ENCODE measurements around the gene MGLL. TPM values are rescaled to one million over a fixed set of nuclear protein-coding genes. Genes with fewer than 3 reads are reported as not detected.
"Not testable (repeated sequence)": the region's sequence is repeated elsewhere in the genome, so short reads cannot be mapped to it uniquely, and the experiment has no call there.

The MGLL gene
- total RNA-seq, 2 experiments from 2014 or later: 1.5 to 1.7 TPM

DNA sequence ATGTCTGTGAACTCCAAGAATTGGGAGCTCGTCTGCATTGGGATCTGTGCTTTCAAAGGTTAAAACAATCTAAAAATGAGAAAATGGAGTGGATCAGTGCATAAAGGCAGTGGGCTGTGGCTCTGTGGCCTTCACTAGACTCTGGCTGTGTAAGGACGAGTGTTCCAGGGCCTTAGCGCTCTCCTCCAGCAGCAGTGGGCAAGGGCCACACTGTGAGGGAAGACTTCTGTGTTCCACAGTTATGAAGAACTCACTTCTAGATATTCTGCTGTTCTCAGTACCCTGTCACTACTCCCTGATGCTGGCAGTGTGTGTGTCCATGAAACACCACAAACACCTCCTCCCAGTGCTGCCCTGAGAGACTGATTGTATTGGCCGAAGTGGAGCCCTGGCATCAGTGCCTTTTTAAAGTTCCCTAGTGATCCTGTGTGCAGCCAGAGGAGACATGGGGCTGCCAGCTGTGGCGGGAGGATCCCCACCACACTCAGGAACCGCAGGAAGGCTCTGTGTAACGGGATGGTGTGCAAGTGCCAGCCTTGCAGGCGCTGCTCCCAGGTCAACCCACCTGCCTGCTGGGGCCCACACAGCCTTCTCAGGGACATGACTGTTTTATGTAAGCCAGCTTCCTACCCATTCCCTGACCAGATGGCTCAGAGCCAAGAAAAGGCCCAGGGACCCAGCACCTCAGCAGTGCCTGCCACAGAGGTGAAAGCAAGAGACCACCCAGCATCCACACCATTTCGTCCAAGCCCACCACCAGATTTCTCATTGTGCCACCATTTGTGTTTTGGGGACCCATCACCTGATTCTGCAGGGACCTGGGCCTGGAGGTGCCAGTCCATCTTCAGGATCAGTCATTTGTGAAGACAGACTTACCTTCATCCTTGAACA lies 109.2 kb downstream of the MGLL start:
- Mint-ChIP-seq H3K27ac (no peak overlapping the region), H3K4me1 (no peaks in the 10 kb centered on the region), H3K9me3 (no peaks in the 10 kb centered on the region), H3K27me3 (peaks cover 2% of the 10 kb centered on the region), H3K4me3 (no peak overlapping the region), H3K36me3 (ENCODE audit: low read depth) (no peaks in the 10 kb centered on the region)
- CTCF ChIA-PET: interaction anchor here (0.8 kb wide), 1 partner anchor 16 kb away, joined by 3 read pairs; no protein-coding TSS in a partner anchor
- no peak for DNase-seq
- POLR2A ChIA-PET: no interaction called here

DNA sequence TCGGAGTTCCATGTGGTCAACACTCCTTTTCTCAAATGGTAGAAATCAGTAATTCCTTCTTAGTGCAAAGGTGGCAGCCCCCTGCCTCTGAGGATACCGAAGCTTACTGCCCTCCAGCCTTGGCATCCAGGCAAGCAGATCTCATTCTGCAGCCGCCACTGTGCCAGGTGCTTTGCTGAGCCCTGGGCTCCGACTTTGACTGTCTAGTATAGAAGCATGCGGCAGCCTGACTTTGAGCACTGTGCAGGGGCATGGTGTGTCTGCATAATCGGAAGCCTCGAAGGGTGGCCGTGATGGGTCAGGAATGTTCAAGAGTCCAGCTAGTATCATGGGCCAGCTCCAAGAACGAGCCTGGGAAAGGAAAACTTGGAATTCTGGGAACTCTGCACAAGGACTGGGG lies 109.9 kb downstream of the MGLL start:
- Mint-ChIP-seq H3K27me3 (peaks cover 2% of the 10 kb centered on the region), H3K36me3 (ENCODE audit: low read depth) (no peaks in the 10 kb centered on the region), H3K27ac (no peak overlapping the region), H3K4me3 (no peak overlapping the region), H3K9me3 (no peaks in the 10 kb centered on the region), H3K4me1 (no peaks in the 10 kb centered on the region)
- no peak for DNase-seq
- ChIA-PET CTCF (no interaction called here), POLR2A (no interaction called here)

DNA sequence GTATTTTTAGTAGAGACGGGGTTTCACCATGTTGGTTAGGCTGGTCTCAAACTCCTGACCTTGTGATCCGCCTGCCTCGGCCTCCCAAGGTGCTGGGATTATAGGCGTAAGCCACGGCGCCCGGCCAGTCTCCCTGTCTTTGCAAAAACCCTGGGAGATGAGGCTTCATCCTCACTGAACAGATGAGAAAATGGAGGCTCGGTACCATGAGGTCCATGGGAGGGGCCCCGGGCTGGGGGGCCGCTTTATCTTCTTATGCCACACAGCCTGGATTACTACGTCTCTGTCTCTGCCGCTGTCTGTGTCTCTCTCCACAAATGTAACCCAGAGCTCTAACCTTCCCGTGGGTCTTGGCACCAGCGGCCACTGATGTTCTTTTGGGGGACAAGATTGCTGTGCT lies 110.4 kb downstream of the MGLL start:
- CTCF ChIA-PET: no interaction called here
- H3K27ac Mint-ChIP-seq: no peak overlapping the region
- POLR2A ChIA-PET: no interaction called here
- H3K4me3 Mint-ChIP-seq: no peak overlapping the region
- no peak for DNase-seq
- H3K9me3 Mint-ChIP-seq: no peaks in the 10 kb centered on the region
- H3K27me3 Mint-ChIP-seq: peaks cover 2% of the 10 kb centered on the region
- no peaks in the 10 kb centered on the region for H3K4me1 Mint-ChIP-seq
- no peaks in the 10 kb centered on the region for H3K36me3 Mint-ChIP-seq (ENCODE audit: low read depth)

DNA sequence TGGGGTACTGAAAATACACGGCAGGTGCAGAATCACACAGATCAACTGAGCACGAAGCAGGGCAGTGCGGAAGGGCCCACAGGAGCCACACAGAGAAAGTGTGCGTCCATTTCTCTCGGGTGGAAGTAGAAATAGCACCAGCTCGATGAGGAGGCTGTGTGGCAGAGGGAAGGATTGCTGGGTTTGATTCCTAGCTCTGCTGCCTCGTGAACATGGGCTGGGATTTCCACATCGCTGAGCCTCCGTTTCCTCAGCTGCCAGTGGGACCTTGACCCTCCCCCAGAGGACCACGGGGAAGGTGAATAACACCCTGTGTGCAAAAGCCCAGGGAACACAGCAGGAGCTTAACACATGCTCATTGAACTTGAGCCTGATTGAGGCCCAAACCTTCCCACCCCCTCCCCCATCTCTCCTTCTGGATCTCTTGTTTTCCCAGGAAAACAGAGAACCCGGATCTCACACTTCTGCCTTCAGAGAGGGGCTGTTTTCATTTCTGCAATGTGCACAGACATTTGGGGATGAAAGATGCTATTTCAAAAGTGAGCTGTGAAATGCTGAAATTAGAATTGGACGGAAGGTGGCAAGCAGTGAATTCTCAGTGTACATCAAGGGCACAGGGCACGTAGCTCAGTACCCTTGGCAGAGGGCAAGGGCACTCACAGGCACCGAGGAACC lies 111.2 kb downstream of the MGLL start:
- Mint-ChIP-seq H3K9me3 (no peaks in the 10 kb centered on the region), H3K4me1 (no peaks in the 10 kb centered on the region), H3K36me3 (ENCODE audit: low read depth) (no peaks in the 10 kb centered on the region), H3K27ac (no peak overlapping the region), H3K4me3 (no peak overlapping the region), H3K27me3 (peaks cover under 1% of the 10 kb centered on the region)
- ChIA-PET POLR2A (no interaction called here), CTCF (interaction anchor here (0.6 kb wide), 1 partner anchor 114 kb away, joined by 3 read pairs; no protein-coding TSS in a partner anchor)
- no peak for DNase-seq

DNA sequence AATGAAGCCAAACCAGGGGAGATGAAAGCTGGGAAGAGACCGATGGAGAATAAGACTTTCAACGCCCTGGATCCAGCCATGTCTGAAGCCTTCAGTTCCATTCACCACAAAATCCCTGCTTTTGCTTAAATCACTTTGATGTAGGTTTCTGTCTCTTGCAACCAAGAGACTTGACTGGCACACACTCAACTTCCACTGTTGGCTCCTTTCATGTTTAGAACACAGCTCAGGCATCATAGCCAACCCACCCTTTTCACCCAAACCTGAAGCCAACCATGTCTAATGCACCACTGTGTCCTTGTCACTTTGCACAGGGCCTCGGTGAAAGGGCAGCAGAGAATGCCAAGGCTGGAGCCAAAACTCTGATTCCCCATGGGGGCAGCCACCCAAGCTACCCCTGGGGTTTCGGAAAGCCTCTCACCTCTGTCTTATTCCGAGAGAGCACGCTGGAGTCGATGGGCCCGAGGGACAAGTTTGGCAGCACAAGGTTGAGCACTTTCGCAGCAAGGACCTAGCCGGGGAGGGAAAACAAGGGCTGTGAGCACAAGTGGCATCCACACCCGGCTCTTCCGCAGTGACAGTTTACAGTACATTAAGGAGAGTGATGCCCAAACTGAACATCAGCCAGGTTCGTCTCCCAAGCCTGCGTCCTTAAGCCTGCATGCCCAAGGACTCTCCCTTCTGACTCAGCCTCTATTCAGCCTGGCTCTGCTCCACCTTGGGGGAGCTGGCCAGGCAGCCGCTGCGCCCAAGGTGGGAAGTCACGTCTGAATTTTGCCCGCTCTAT lies 112.0 kb downstream of the MGLL start:
- ChIA-PET CTCF (interaction anchor here (0.6 kb wide), 1 partner anchor 114 kb away, joined by 3 read pairs; no protein-coding TSS in a partner anchor), POLR2A (no interaction called here)
- no peak for DNase-seq

DNA sequence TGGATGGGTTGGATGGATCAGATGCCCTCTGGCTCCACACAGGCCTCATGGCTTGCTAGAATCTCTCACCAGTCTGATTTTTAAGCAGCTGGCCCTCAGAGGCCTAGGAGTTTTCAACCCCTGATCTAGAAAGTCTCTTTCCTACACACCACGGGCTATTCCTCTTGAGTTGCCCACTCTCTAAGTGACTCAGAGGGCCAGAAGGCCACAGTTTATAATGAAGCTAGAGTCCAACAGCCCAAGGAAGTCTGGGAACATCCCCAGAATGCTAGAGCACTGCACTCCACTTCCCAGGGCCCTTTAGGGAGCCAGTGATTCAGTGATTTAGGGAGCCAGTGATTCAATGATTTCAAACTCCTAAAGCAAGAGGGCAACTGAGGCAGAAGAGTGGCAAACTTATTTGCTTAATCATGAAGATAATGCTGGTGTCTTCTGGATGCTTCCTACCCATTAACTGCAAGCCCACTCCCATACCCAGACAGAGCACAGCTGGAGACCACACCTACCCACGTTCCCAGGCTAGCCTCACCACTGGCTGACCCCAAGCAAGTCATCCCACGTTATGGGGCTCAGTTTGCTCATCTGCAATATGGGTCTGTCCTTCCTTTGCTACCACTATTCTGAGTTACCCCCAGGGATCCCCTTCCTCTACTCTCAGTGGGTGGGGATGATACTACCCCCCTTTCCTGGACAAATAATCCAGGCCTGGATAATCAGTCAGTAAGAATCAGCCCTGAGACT lies 112.8 kb downstream of the MGLL start:
- Mint-ChIP-seq H3K27ac (no peak overlapping the region), H3K4me1 (no peaks in the 10 kb centered on the region), H3K4me3 (no peak overlapping the region), H3K27me3 (peaks cover 6% of the 10 kb centered on the region), H3K36me3 (ENCODE audit: low read depth) (no peaks in the 10 kb centered on the region), H3K9me3 (no peaks in the 10 kb centered on the region)
- DNase-seq: no peak
- CTCF ChIA-PET: no interaction called here
- POLR2A ChIA-PET: no interaction called here

More for the DNA sequence above, 112.0 kb downstream of the MGLL start:
- Mint-ChIP-seq H3K36me3 (ENCODE audit: low read depth) (no peaks in the 10 kb centered on the region), H3K27me3 (no peaks in the 10 kb centered on the region), H3K4me3 (no peak overlapping the region), H3K4me1 (no peaks in the 10 kb centered on the region), H3K27ac (no peak overlapping the region), H3K9me3 (no peaks in the 10 kb centered on the region)

DNA sequence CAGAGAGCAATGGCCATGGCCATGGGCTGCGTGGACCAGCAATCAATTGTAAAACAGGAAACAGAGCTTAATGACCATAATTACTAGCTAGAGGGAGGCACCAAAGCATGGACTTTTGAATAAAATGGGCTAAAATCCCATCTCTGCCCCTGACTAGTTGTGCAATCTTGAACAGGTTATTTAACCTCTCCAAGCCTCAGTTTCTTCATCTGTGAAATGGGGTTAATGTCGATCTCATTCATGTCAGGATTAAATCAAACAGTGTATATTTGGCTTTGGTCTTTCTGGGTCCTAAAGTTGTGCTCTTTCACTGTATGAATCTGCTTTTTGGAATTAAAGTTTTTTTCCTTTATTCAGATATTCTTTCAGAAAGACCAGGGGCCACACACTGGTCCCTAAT lies 113.5 kb downstream of the MGLL start:
- H3K9me3 Mint-ChIP-seq: no peaks in the 10 kb centered on the region
- H3K36me3 Mint-ChIP-seq (ENCODE audit: low read depth): no peaks in the 10 kb centered on the region
- peaks cover 9% of the 10 kb centered on the region for H3K27me3 Mint-ChIP-seq
- CTCF ChIA-PET: no interaction called here
- H3K4me1 Mint-ChIP-seq: no peaks in the 10 kb centered on the region
- H3K4me3 Mint-ChIP-seq: no peak overlapping the region
- no peak for DNase-seq
- POLR2A ChIA-PET: no interaction called here
- no peak overlapping the region for H3K27ac Mint-ChIP-seq

DNA sequence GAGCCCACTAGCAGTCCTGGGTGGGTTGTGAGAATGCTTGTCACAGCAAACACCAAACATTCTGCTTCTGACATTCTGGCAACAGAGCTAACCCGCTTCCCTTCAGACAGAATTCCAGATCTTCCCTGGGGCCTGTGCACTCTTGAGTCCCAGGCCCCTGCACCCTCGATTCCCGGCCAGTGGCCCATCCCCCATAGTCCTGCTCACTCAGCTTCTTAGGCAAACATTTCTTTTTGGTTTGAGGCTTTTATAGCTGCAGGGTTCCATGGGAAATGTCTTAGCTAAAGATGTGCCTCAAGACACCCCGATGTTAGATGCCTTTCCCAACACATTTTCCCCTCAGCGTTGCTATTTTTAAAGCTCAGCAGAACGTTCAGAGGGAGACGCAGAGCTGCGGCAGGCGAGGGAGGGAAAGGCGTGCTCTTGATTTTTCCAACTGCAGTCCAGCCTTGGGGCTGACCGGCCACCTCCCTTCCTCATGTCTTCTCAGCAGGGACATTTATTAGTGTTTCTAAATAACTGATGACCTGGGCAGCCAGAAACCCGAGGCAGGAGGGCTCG lies 114.4 kb downstream of the MGLL start:
- H3K36me3 Mint-ChIP-seq (ENCODE audit: low read depth): no peaks in the 10 kb centered on the region
- no peak overlapping the region for H3K27ac Mint-ChIP-seq
- DNase-seq: no peak
- ChIA-PET POLR2A (no interaction called here), CTCF (no interaction called here)
- peaks cover 2% of the 10 kb centered on the region for H3K9me3 Mint-ChIP-seq
- H3K27me3 Mint-ChIP-seq: peaks cover 13% of the 10 kb centered on the region
- H3K4me1 Mint-ChIP-seq: no peaks in the 10 kb centered on the region
- H3K4me3 Mint-ChIP-seq: no peak overlapping the region

DNA sequence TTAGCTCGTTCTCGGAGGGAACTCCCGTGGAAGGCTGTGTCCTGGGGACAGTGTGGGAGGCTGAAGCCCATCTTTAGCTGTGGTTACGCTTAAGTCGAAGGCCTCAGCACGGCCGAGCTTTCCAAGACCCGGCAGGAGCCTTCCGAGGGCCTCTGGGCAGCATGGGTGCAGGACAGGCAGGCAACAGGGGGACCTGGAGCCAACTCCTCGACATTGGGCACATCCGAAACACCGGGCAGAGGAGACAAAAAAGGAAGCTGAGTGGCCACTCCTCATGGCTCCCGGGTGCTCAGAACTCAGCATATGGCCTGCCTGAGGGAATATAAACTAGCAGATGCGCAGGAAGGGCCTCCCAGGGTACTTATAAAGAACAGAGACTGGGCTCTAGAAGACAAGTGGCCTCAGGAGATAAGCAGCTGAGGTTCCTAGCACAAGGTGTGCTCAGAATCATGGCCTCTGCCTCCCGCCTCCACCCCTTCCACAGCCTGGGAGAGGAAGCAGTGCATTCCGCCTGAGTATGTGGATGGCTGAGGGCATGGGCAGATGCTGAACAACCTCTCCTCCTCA lies 115.4 kb downstream of the MGLL start:
- H3K4me3 Mint-ChIP-seq: no peak overlapping the region
- ChIA-PET CTCF (interaction anchor here (1.0 kb wide), 1 partner anchor 12 kb away, joined by 3 read pairs; no protein-coding TSS in a partner anchor), POLR2A (no interaction called here)
- peaks cover 13% of the 10 kb centered on the region for H3K27me3 Mint-ChIP-seq
- H3K36me3 Mint-ChIP-seq (ENCODE audit: low read depth): no peaks in the 10 kb centered on the region
- H3K4me1 Mint-ChIP-seq: no peaks in the 10 kb centered on the region
- no peak overlapping the region for H3K27ac Mint-ChIP-seq
- DNase-seq: no peak
- H3K9me3 Mint-ChIP-seq: peaks cover 2% of the 10 kb centered on the region

DNA sequence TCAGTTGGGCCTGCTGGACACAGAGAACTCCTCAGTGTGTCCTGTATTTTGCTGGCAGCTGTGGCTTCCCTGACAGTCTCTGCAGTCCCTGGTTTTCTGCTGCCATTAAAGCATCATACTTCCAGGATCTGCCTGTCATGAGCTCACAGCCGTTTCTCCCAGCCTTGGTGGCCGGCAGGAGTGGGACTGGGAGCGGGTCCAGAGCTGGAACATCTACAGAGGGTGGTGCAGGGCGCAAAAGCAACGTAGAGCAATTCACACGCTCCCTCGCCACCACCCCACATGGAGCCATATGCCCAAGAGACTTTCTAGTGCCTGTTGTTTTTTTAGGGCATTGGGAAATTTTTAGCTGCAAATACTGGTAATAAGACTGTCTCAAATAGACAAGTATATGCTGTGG lies 116.0 kb downstream of the MGLL start:
- POLR2A ChIA-PET: no interaction called here
- Mint-ChIP-seq H3K36me3 (ENCODE audit: low read depth) (no peaks in the 10 kb centered on the region), H3K4me1 (no peaks in the 10 kb centered on the region), H3K9me3 (peaks cover 2% of the 10 kb centered on the region), H3K27ac (no peak overlapping the region), H3K4me3 (no peak overlapping the region), H3K27me3 (peaks cover 13% of the 10 kb centered on the region)
- no peak for DNase-seq
- CTCF ChIA-PET: interaction anchor here (0.8 to 1.0 kb wide), 2 partner anchors 12 to 125 kb away, joined by 3 read pairs; no protein-coding TSS in a partner anchor

DNA sequence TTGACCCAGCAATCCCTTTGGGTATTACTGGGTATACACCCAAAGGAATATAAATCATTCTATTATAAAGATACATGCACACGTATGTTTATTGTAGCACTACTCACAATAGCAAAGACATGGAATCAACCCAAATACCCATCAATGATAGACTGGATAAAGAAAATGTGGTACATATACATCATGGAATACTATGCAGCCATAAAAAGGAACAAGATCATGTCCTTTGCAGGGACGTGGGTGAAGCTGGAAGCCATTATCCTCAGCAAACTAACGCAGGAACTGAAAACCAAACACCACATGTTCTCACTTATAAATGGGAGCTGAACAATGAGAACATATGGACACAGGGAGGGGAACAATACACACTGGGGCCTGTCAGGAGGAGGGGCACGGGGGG lies 117.5 kb downstream of the MGLL start:
- peaks cover 13% of the 10 kb centered on the region for H3K27me3 Mint-ChIP-seq
- CTCF ChIA-PET; POLR2A ChIA-PET; H3K9me3 Mint-ChIP-seq; DNase-seq; H3K36me3 Mint-ChIP-seq (ENCODE audit: low read depth); H3K4me1 Mint-ChIP-seq; H3K4me3 Mint-ChIP-seq; H3K27ac Mint-ChIP-seq: not testable (repeated sequence)

DNA sequence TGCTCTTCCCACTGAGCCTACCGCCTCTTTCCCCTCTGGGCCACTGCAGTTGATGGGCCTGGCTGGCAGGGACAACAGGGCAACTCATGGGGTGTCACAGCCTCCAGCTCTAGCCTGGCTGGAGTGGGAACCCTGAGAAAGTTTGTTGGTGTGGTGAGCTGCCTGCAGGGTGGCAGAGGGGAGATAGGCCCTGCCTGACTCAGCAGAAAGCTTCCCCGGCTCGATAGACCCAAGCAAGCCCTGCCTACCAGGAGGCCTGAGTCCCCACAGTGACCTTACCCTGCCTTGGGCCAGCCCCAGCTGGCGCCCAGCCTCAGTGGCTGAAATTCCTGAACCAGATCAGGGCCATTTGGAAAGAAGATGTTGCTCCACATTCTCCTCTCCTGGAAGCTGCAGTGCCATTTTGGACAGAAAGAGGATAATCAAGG lies 120.2 kb downstream of the MGLL start:
- no peak overlapping the region for H3K4me3 Mint-ChIP-seq
- no peak overlapping the region for H3K27ac Mint-ChIP-seq
- DNase-seq: no peak
- H3K4me1 Mint-ChIP-seq: peaks cover 3% of the 10 kb centered on the region
- peaks cover 13% of the 10 kb centered on the region for H3K27me3 Mint-ChIP-seq
- ChIA-PET CTCF (no interaction called here), POLR2A (interaction anchor here (0.9 kb wide), 1 partner anchor 21 kb away, joined by 3 read pairs; no protein-coding TSS in a partner anchor)
- H3K9me3 Mint-ChIP-seq: peaks cover 2% of the 10 kb centered on the region
- H3K36me3 Mint-ChIP-seq (ENCODE audit: low read depth): no peaks in the 10 kb centered on the region

Data from activated CD4-positive, alpha-beta memory T cell treated with anti-CD3 and anti-CD28 coated beads, Interleukin-2, amount 10 ng/mL, durations not matched to agents 7 days and 5 days (primary cell).